AG09319 (cell line): ENCODE measurements around the gene PLBD2.

Experiments
- DNase-seq: peaks from one replicate; pipeline ENCODE4 v3.0.0-alpha.2; 2010; ENCODE audit warnings: low read depth; ENCODE audit errors: extremely low read depth
- TF ChIP-seq, protein P1 (sequence below): IDR thresholded peaks from 2 replicates; pipeline ENCODE4 v1.5.1; 2011; ENCODE audit warnings: low read depth, mild to moderate bottlenecking, inconsistent platforms, low read length, moderate library complexity

The PLBD2 gene

GRCh38 chr12:113396828-113397496 lies 38.6 kb downstream of the PLBD2 start:
- TF ChIP-seq, protein P1, sequence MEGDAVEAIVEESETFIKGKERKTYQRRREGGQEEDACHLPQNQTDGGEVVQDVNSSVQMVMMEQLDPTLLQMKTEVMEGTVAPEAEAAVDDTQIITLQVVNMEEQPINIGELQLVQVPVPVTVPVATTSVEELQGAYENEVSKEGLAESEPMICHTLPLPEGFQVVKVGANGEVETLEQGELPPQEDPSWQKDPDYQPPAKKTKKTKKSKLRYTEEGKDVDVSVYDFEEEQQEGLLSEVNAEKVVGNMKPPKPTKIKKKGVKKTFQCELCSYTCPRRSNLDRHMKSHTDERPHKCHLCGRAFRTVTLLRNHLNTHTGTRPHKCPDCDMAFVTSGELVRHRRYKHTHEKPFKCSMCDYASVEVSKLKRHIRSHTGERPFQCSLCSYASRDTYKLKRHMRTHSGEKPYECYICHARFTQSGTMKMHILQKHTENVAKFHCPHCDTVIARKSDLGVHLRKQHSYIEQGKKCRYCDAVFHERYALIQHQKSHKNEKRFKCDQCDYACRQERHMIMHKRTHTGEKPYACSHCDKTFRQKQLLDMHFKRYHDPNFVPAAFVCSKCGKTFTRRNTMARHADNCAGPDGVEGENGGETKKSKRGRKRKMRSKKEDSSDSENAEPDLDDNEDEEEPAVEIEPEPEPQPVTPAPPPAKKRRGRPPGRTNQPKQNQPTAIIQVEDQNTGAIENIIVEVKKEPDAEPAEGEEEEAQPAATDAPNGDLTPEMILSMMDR, result no peak
- DNase-seq, result no peak

DNA sequence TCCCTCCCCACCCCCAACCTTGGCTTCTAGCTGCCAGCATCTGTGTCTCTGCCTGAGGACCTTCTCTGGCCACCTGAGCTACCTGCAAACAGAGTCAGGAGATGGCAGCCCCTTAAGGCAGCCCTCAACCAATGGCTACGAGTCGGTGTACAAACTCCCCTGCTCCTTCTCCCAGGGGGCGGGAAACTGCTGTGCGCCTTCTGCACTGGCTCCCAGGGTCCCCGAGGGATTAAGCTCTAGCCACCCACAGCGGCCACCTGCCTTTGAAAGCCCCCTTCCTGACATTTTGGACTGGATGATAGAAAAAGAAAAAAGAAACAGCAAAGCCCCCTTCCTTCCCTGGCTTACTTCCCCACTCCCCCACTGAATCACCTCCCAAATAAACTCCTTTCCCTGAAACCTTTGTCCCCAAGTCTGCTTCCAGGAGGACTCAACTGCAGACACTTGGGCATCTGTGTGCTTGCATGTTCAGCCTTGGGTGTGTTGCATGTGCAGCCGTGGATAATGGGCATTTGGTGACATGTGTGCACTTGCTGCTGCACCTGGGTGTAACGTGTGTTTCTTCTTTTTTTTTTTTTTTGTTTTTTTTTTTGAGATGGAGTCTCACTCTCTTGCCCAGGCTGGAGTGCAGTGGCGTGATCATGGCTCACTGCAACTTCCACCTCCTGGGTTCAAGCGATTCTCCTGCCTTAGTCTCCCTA lies 39.3 kb downstream of the PLBD2 start:
- TF ChIP-seq, protein P1, result no peak
- no peak for DNase-seq

- no peak for DNase-seq
- TF ChIP-seq, protein P1, result no peak
Measured at GRCh38 chr12:113398346-113399290, 40.2 kb downstream of the PLBD2 start.

- DNase-seq, result no peak
- TF ChIP-seq, protein P1, result no peak
Measured at GRCh38 chr12:113399490-113399889, 41.1 kb downstream of the PLBD2 start.

DNA sequence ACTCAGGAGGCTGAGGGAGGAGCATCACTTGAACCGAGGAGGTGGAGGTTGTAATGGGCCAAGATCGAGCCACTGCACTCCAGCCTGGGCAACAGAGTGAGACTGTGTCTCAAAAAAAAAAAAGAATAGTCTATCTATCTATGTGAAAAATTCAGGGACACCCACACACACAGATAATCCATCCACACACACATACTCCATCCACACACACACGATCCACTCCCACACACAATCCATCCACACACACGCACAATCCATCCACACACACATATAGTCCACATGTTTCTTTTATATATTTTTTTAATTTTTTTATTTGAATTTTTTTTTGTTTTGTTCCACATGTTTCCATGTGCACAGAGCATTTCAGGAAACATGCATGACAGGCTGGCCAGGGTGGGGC lies 42.0 kb downstream of the PLBD2 start:
- TF ChIP-seq, protein P1, result no peak
- no peak for DNase-seq

DNA sequence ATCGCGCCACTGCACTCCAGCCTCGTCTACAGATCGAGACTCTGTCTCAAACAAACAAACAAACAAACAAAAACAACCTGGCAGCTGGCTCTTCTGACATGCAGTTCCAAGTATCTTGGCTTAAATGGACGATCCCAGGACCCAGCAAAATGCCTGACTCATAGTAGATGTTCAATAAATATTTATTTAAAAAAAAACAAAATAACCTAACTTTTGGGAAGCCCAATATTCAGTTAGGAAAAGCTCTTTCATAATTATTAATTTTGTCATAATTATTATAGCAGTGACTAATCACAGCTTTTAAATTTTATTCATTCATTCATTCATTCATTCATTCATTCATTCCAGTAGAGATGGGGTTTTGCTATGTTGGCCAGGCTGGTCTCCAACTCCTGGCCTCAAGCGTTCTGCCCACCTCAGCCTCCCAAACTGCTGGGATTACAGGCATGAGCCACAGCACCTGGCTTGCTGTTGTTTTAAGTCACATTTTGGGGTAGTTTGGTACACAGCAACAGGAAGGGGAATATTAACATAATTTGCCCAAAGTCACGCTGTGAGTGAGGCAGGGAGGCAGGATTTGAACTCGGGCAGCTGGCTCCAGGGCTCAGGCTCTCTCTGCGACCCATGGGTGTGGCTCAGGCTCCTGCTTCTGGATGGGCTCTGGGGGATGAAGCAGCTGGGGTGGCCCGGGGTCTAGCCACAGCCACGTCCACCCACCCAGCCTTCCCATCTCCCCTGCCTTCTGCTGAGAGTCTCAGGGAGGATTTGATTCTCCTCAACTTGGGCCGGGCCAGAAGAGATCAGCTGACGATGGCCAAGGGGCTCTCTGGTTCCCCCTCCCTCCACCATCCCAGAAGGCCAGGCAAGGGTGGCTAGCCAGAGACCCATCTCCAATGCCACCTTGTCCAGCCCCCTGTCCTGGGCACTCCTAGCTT lies 42.9 kb downstream of the PLBD2 start:
- TF ChIP-seq, protein P1, result no peak
- no peak for DNase-seq
